HepG2 (cell line): Measurements from ENCODE around the gene CADPS. TPM values are rescaled to one million over a fixed set of nuclear protein-coding genes. Genes with fewer than 3 reads are reported as not detected.

Experiments
- ATF3 ChIP-seq: sonication (generic); formaldehyde crosslinking; IDR thresholded peaks from 2 replicates; pipeline ENCODE4 v1.4.0; 2020; ENCODE audit warnings: missing genetic modification reagents
- CSRNP2 ChIP-seq: sonication (generic); formaldehyde crosslinking; conservative IDR thresholded peaks from 2 replicates; pipeline ENCODE4 v1.8.0; 2022; ENCODE audit warnings: low read depth, missing genetic modification reagents
- DPF2 ChIP-seq: sonication (generic); formaldehyde crosslinking; IDR thresholded peaks from 2 replicates; pipeline ENCODE4 v1.4.0; 2020; ENCODE audit warnings: mild to moderate bottlenecking, low read depth, missing genetic modification reagents, borderline replicate concordance
- GABPA ChIP-seq, 2 experiments: IDR thresholded peaks; 2 replicates each; pipeline ENCODE4 v1.6.1; 2011 to 2016; ENCODE audit warnings: low read depth in 2 of 2, low read length in 1 of 2, missing biosample characterization in 1 of 2, missing genetic modification characterization in 1 of 2
- MLX ChIP-seq: IDR thresholded peaks from 2 replicates; pipeline ENCODE4 v1.6.1; 2016
- NAIF1 ChIP-seq: sonication (generic); formaldehyde crosslinking; IDR thresholded peaks from 2 replicates; pipeline ENCODE4 v1.5.0; 2020; ENCODE audit warnings: mild to moderate bottlenecking, missing genetic modification reagents, borderline replicate concordance
- NFE2 ChIP-seq: sonication (generic); formaldehyde crosslinking; IDR thresholded peaks from 2 replicates; pipeline ENCODE4 v1.4.0; 2020; ENCODE audit warnings: missing genetic modification reagents
- PBX3 ChIP-seq: sonication (generic); formaldehyde crosslinking; IDR thresholded peaks from 2 replicates; pipeline ENCODE4 v1.8.1; 2023; ENCODE audit warnings: missing genetic modification reagents, inconsistent platforms, borderline replicate concordance
- SRSF4 ChIP-seq: fragments of 200-400 bp; formaldehyde crosslinking; IDR thresholded peaks from one replicate; pipeline ENCODE4 v1.6.1; 2018; ENCODE audit warnings: mild to moderate bottlenecking, low read depth, low read length, moderate library complexity; ENCODE audit not compliant: poor library complexity, severe bottlenecking
- TFAP4 ChIP-seq: sonication (generic); IDR thresholded peaks from 2 replicates; pipeline ENCODE4 v1.6.1; 2016; ENCODE audit warnings: low read depth, borderline replicate concordance
- ZNF275 ChIP-seq: sonication (generic); formaldehyde crosslinking; IDR thresholded peaks from 2 replicates; pipeline ENCODE4 v1.8.0; 2022; ENCODE audit warnings: missing genetic modification reagents, mild to moderate bottlenecking, inconsistent platforms, borderline replicate concordance
- ZNF333 ChIP-seq: sonication (generic); formaldehyde crosslinking; IDR thresholded peaks from 2 replicates; pipeline ENCODE4 v1.4.0; 2020; ENCODE audit warnings: mild to moderate bottlenecking, missing genetic modification reagents, borderline replicate concordance
- ZNF660 ChIP-seq: sonication (generic); formaldehyde crosslinking; IDR thresholded peaks from 2 replicates; pipeline ENCODE4 v1.5.1; 2020; ENCODE audit warnings: mild to moderate bottlenecking, low read depth, missing genetic modification reagents, borderline replicate concordance
- polyA plus RNA-seq, 8 experiments: library from polyadenylated mRNA; depleted of rRNA in 3 of 8; stranded (reverse) in 7 of 8; unstranded in 1 of 8; fragments of >200 nt; fragmentation: Illumina TruSeq in 4 of 8; extraction: Trizol in 4 of 8; gene quantifications; 2 replicates each; pipeline versions ENCODE4 v1.2.1 to v1.2.3, GENCODE V29; 2011 to 2016; ENCODE audit warnings: low read depth in 4 of 8, missing spikeins in 1 of 8, mixed read lengths in 1 of 8; ENCODE audit not compliant: insufficient read depth in 1 of 8
- total RNA-seq, 5 experiments: library from RNA; depleted of rRNA; stranded (reverse); fragments of >200 nt; fragmentation: Illumina TruSeq; extraction: Trizol; gene quantifications; 2 replicates each; pipeline ENCODE4 v1.2.3, GENCODE V29; 2016; ENCODE audit warnings: low read depth in 1 of 5

CADPS gene
- total and polyA plus RNA-seq, 2 of the 13 experiments (the other 11 are each of a cell fraction or from before 2014, with no cell fraction given) = not detected

- TF ChIP-seq MLX (CRISPR knock-in tag) (no peak), ZNF660 (CRISPR knock-in tag) (no peak), TFAP4 (no peak), CSRNP2 (CRISPR knock-in tag) (no peak), ZNF275 (no peak), ZNF333 (no peak), NFE2 (CRISPR knock-in tag) (no peak), ATF3 (CRISPR knock-in tag) (no peak), SRSF4 (no peak), NAIF1 (CRISPR knock-in tag) (no peak), DPF2 (CRISPR knock-in tag) (no peak), PBX3 (CRISPR knock-in tag) (no peak), GABPA (IDR thresholded peaks at IDR 0.05; ENCODE audit: low read depth, low read length) (no peak), GABPA (CRISPR knock-in tag; IDR thresholded peaks at IDR 0.05; ENCODE audit: low read depth) (no peak)
Observed at GRCh38 chr3:62566022-62566557, 309.1 kb downstream of the CADPS start (continued).
